HG03558 (cell line): ENCODE measurements around the gene SOX18.

Source experiments
- ATAC-seq: cut with Tn5 transposase; IDR thresholded peaks from one replicate; pipeline ENCODE4 v1.9.1; 2021; ENCODE audit warnings: moderate number of reproducible peaks; ENCODE audit not compliant: unreplicated experiment; ENCODE audit errors: extremely low read depth

The SOX18 gene

GRCh38 chr20:64040231-64041039 lies 9.0 kb downstream of the SOX18 start:
- no peak for ATAC-seq

GRCh38 chr20:64039293-64040160 lies 9.9 kb downstream of the SOX18 start:
- no peak for ATAC-seq

GRCh38 chr20:64038565-64039292 lies 10.7 kb downstream of the SOX18 start:
- ATAC-seq, result no peak

- ATAC-seq, result no peak
Observed at GRCh38 chr20:64038224-64038564, 11.2 kb downstream of the SOX18 start.

GRCh38 chr20:64037498-64038213 lies 11.8 kb downstream of the SOX18 start:
- ATAC-seq, result no peak

GRCh38 chr20:64037199-64037497 lies 12.3 kb downstream of the SOX18 start:
- ATAC-seq, result no peak

GRCh38 chr20:64036346-64037198 lies 12.9 kb downstream of the SOX18 start:
- no peak for ATAC-seq

- ATAC-seq, result no peak
Observed at GRCh38 chr20:64035933-64036345, 13.5 kb downstream of the SOX18 start, which contains the start of gene C20orf204. TSS of gene C20orf204 (plus strand) at chr20:64036182. CDS start at chr20:64036324, 142 bp downstream.

- ATAC-seq, result no peak
Observed at GRCh38 chr20:64035066-64035932, 14.1 kb downstream of the SOX18 start.

- ATAC-seq, result no peak
Observed at GRCh38 chr20:64033981-64034493, 15.4 kb downstream of the SOX18 start.

GRCh38 chr20:64032706-64033624 lies 16.5 kb downstream of the SOX18 start:
- ATAC-seq, result no peak

- ATAC-seq, result no peak
Observed at GRCh38 chr20:64031822-64032314, 17.6 kb downstream of the SOX18 start.

- no peak for ATAC-seq
Observed at GRCh38 chr20:64030371-64031134, 18.9 kb downstream of the SOX18 start.

- no peak for ATAC-seq
Observed at GRCh38 chr20:64029293-64030117, 19.9 kb downstream of the SOX18 start.

GRCh38 chr20:64027981-64028685 lies 21.3 kb downstream of the SOX18 start:
- no peak for ATAC-seq
